Fibroblast of lung (primary cell): ENCODE results near the gene ACAD11. TPM values are rescaled to one million over a fixed set of nuclear protein-coding genes. Genes with fewer than 3 reads are reported as not detected.

Source experiments
- DNase-seq, 2 donors: peaks; one replicate each; pipeline versions ENCODE4 v3.0.0 to v3.0.0-alpha.2; 2010; ENCODE audit warnings: low read depth in 2 of 2
- H2AFZ ChIP-seq: 2 replicates; pipeline ENCODE4 v1.5.1; 2012; ENCODE audit warnings: low read length, control low read depth, inconsistent platforms
- H3K27ac ChIP-seq: 2 replicates; pipeline ENCODE4 v1.5.1; 2011; ENCODE audit warnings: low read length, control low read depth; ENCODE audit not compliant: insufficient read depth
- H3K27me3 ChIP-seq: 2 replicates; pipeline ENCODE4 v1.5.1; 2011; ENCODE audit warnings: mild to moderate bottlenecking, low read length; ENCODE audit not compliant: control insufficient read depth, insufficient read depth
- H3K36me3 ChIP-seq: 2 replicates; pipeline ENCODE4 v1.5.1; 2011; ENCODE audit warnings: low read length; ENCODE audit not compliant: control insufficient read depth, insufficient read depth
- H3K4me1 ChIP-seq: 2 replicates; pipeline ENCODE4 v1.5.1; 2011; ENCODE audit warnings: low read length; ENCODE audit not compliant: control insufficient read depth, insufficient read depth; ENCODE audit errors: extremely low read depth
- H3K4me2 ChIP-seq: 2 replicates; pipeline ENCODE4 v1.5.1; 2011; ENCODE audit warnings: low read length, control low read depth; ENCODE audit not compliant: insufficient read depth; ENCODE audit errors: extremely low read depth
- H3K4me3 ChIP-seq, 4 experiments: fragments of 200-600 bp in 1 of 4; sonication (generic) in 1 of 4; replicated peaks in 1 of 4; 2 replicates each; pipeline ENCODE4 v1.5.1; 2011 to 2016; ENCODE audit warnings: low read length in 4 of 4, low read depth in 3 of 4, mild to moderate bottlenecking in 3 of 4, control low read depth in 2 of 4, inconsistent platforms in 1 of 4, mixed read lengths in 1 of 4; ENCODE audit not compliant: insufficient read depth in 1 of 4; ENCODE audit errors: control extremely low read depth in 1 of 4
- H3K79me2 ChIP-seq: 2 replicates; pipeline ENCODE4 v1.5.1; 2012; ENCODE audit warnings: mild to moderate bottlenecking, low read length, inconsistent platforms; ENCODE audit not compliant: control insufficient read depth, insufficient read depth
- H3K9ac ChIP-seq: 2 replicates; pipeline ENCODE4 v1.5.1; 2011; ENCODE audit warnings: mild to moderate bottlenecking, low read length, control low read depth; ENCODE audit not compliant: insufficient read depth
- H3K9me3 ChIP-seq: 2 replicates; pipeline ENCODE4 v1.5.1; 2012; ENCODE audit warnings: low read depth, low read length; ENCODE audit not compliant: control insufficient read depth, insufficient read depth
- H4K20me1 ChIP-seq: 2 replicates; pipeline ENCODE4 v1.5.1; 2011; ENCODE audit warnings: low read length; ENCODE audit not compliant: control insufficient read depth, insufficient read depth; ENCODE audit errors: extremely low read depth
- CTCF ChIP-seq, 2 donors: IDR thresholded peaks in 1 of 2; conservative IDR thresholded peaks in 1 of 2; 1 replicate in 1 of 2; 2 replicates in 1 of 2; pipeline ENCODE4 v1.5.1; 2011 to 2012; ENCODE audit warnings: low read length in 2 of 2, control low read depth in 1 of 2, inconsistent platforms in 1 of 2, low read depth in 1 of 2, mild to moderate bottlenecking in 1 of 2
- EZH2 ChIP-seq: IDR thresholded peaks from 2 replicates; pipeline ENCODE4 v1.5.1; 2012; ENCODE audit warnings: low read length, control low read depth, mild to moderate bottlenecking; ENCODE audit errors: missing control alignments
- polyA plus RNA-seq, 2 donors: library from polyadenylated mRNA; depleted of rRNA in 1 of 2; stranded (reverse) in 1 of 2; unstranded in 1 of 2; fragments of >200 nt; gene quantifications; 2 replicates each; pipeline ENCODE4 v1.2.1, GENCODE V29; 2011 to 2012; ENCODE audit warnings: missing spikeins in 1 of 2
- total RNA-seq: library from RNA; depleted of rRNA; stranded (reverse); fragments of >200 nt; gene quantifications from 2 replicates; pipeline ENCODE4 v1.2.1, GENCODE V29; 2014

ACAD11 gene
- total and polyA plus RNA-seq, 2 donors (not counting 1 experiment from before 2014, with no cell fraction given), result 27.9 to 101 TPM

DNA sequence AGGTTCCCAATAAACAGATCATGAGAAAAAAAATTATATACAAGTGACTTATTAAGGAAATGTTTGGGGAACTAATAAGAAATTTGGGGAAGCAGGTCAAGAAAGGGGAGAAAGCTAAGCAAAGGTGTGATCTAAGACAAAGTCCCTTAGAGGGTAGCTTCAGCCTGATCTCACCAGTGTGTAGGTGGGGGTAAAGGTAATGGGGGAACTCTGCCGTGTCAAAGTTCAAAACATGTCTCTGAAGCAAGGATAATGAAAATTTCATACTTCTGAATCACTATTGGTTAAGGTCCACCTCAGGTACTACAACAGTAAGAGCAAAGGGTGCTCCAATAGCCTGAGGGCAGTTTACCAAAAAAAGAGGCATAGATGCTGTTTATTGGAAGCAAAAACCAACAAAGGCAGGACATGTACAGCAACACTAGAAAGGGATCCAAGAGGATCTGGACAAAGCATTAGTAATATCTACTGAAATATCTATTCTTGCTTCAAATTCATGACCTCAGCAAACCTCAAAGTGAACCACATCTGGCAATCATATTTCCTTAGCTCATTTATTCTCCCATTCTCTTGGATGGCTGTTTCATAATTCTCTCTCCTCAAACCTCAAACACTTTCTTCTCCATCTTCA lies 6.9 kb downstream of the ACAD11 start:
- H3K27ac ChIP-seq, result no peak overlapping the region
- no peaks in the 10 kb centered on the region for H3K4me1 ChIP-seq
- H3K27me3 ChIP-seq, result no peaks in the 10 kb centered on the region
- no peaks in the 10 kb centered on the region for H4K20me1 ChIP-seq
- H3K9ac ChIP-seq, result no peak overlapping the region
- H3K4me3 ChIP-seq, result no peak overlapping the region
- TF ChIP-seq EZH2 (no peak), CTCF (conservative IDR thresholded peaks at IDR 0.05 in 1 of 2, IDR thresholded peaks at IDR 0.05 in 1 of 2; ENCODE audit: low read depth in 1 of 2, low read length in 2 of 2) (no peak)
- H3K9me3 ChIP-seq, result no peaks in the 10 kb centered on the region
- no peak overlapping the region for H3K4me2 ChIP-seq
- no peak overlapping the region for H2AFZ ChIP-seq
- no peaks in the 10 kb centered on the region for H3K36me3 ChIP-seq
- no peaks in the 10 kb centered on the region for H3K79me2 ChIP-seq
- DNase-seq, result peak; percentile 45 to 49

- no peak overlapping the region for H3K4me3 ChIP-seq
- no peak for DNase-seq
- no peaks in the 10 kb centered on the region for H4K20me1 ChIP-seq
- H3K79me2 ChIP-seq, result no peaks in the 10 kb centered on the region
- no peaks in the 10 kb centered on the region for H3K9me3 ChIP-seq
- H3K36me3 ChIP-seq, result no peaks in the 10 kb centered on the region
- no peak for TF ChIP-seq CTCF (conservative IDR thresholded peaks at IDR 0.05 in 1 of 2, IDR thresholded peaks at IDR 0.05 in 1 of 2; ENCODE audit: low read depth in 1 of 2, low read length in 2 of 2)
- no peak for TF ChIP-seq EZH2
- H3K27ac ChIP-seq, result no peak overlapping the region
- no peak overlapping the region for H2AFZ ChIP-seq
- H3K4me1 ChIP-seq, result no peaks in the 10 kb centered on the region
- H3K27me3 ChIP-seq, result no peaks in the 10 kb centered on the region
- no peak overlapping the region for H3K4me2 ChIP-seq
- H3K9ac ChIP-seq, result no peak overlapping the region
Measured at GRCh38 chr3:132650153-132650552, 9.5 kb downstream of the ACAD11 start.

DNA sequence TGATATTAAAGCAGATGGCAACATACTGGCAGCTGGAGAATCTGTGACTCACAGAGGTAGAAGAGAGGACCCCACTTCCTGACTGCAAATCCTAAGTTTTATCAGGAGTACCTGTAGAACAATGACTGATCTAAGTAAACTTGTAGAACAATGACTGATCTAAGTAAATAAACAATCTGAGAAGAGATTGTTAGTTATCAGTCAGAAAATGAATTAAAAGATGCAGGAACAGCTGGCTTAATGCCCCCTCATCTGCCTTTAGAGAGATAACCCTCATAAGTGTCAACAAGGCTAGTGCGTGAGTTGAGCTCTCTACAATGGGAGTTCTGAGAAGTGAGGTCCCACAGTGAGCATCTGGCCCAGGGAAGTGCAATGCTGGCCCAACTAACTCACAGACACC lies 14.6 kb downstream of the ACAD11 start:
- no peak for DNase-seq
- H3K27ac ChIP-seq, result no peak overlapping the region

More for the DNA sequence above, 14.6 kb downstream of the ACAD11 start:
- H3K36me3 ChIP-seq, result no peaks in the 10 kb centered on the region
- no peaks in the 10 kb centered on the region for H3K27me3 ChIP-seq
- no peak overlapping the region for H3K9ac ChIP-seq
- H3K79me2 ChIP-seq, result no peaks in the 10 kb centered on the region
- no peak overlapping the region for H3K4me3 ChIP-seq
- no peaks in the 10 kb centered on the region for H3K9me3 ChIP-seq
- no peak overlapping the region for H2AFZ ChIP-seq
- TF ChIP-seq CTCF (conservative IDR thresholded peaks at IDR 0.05 in 1 of 2, IDR thresholded peaks at IDR 0.05 in 1 of 2; ENCODE audit: low read depth in 1 of 2, low read length in 2 of 2), result no peak
- TF ChIP-seq EZH2, result no peak
- no peaks in the 10 kb centered on the region for H3K4me1 ChIP-seq
- H4K20me1 ChIP-seq, result no peaks in the 10 kb centered on the region
- H3K4me2 ChIP-seq, result no peak overlapping the region
